Neuron (in vitro differentiated cells): ENCODE results near the gene MAP3K7CL.
"Not testable (repeated sequence)": the region's sequence is repeated elsewhere in the genome, so short reads cannot be mapped to it uniquely, and the experiment has no call there.

Experiments used
- H2AFZ ChIP-seq: one replicate; pipeline ENCODE4 v1.6.1; 2013; ENCODE audit warnings: low read depth, mild to moderate bottlenecking, inconsistent platforms, low read length, moderate library complexity
- H3K27me3 ChIP-seq: one replicate; pipeline ENCODE4 v1.6.1; 2013; ENCODE audit warnings: low read length; ENCODE audit not compliant: insufficient read depth
- H3K36me3 ChIP-seq: one replicate; pipeline ENCODE4 v1.6.1; 2013; ENCODE audit warnings: low read length; ENCODE audit not compliant: insufficient read depth
- H3K4me1 ChIP-seq: one replicate; pipeline ENCODE4 v1.6.1; 2013; ENCODE audit warnings: low read length; ENCODE audit not compliant: insufficient read depth
- H3K4me3 ChIP-seq: 2 replicates; pipeline ENCODE4 v1.5.1; 2013; ENCODE audit warnings: mild to moderate bottlenecking, low read length, moderate library complexity
- H3K9me3 ChIP-seq: one replicate; pipeline ENCODE4 v1.6.1; 2013; ENCODE audit warnings: low read length

Gene MAP3K7CL

GRCh38 chr21:29145852-29146453 is 15.5 kb downstream of the MAP3K7CL start:
- H3K4me1 ChIP-seq: no peaks in the 10 kb centered on the region
- no peak overlapping the region for H3K4me3 ChIP-seq

GRCh38 chr21:29146726-29147125 is 16.3 kb downstream of the MAP3K7CL start:
- Histone ChIP-seq H3K4me3 (no peak overlapping the region), H3K4me1 (no peaks in the 10 kb centered on the region), H3K36me3 (no peaks in the 10 kb centered on the region), H2AFZ (no peak overlapping the region), H3K27me3 (no peaks in the 10 kb centered on the region), H3K9me3 (no peaks in the 10 kb centered on the region)

More at GRCh38 chr21:29145852-29146453, 15.5 kb downstream of the MAP3K7CL start:
- H3K27me3 ChIP-seq: no peaks in the 10 kb centered on the region
- H3K9me3 ChIP-seq: no peaks in the 10 kb centered on the region
- H3K36me3 ChIP-seq: no peaks in the 10 kb centered on the region
- no peak overlapping the region for H2AFZ ChIP-seq

DNA sequence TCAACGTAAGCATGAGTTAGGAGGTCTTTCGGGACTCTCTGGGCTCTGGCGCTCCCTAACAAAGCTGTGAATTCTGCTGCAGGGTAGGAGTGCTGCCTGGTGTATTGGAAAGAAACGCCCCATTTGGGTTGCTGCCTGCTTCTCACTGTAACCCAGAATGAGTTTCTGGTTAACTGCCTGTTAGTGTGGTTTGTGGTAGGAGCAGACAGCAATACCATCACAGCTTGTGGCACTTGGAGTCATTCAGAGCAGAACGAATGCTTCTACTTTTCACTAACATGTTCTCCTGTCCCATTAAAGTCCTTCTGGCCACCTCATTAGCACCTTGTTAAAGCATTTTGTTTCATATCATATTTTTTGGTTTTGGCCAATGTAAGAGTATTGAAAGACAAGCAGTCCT is 18.1 kb downstream of the MAP3K7CL start:
- Histone ChIP-seq H2AFZ (no peak overlapping the region), H3K9me3 (no peaks in the 10 kb centered on the region), H3K4me3 (no peak overlapping the region), H3K27me3 (no peaks in the 10 kb centered on the region), H3K4me1 (no peaks in the 10 kb centered on the region), H3K36me3 (no peaks in the 10 kb centered on the region)

DNA sequence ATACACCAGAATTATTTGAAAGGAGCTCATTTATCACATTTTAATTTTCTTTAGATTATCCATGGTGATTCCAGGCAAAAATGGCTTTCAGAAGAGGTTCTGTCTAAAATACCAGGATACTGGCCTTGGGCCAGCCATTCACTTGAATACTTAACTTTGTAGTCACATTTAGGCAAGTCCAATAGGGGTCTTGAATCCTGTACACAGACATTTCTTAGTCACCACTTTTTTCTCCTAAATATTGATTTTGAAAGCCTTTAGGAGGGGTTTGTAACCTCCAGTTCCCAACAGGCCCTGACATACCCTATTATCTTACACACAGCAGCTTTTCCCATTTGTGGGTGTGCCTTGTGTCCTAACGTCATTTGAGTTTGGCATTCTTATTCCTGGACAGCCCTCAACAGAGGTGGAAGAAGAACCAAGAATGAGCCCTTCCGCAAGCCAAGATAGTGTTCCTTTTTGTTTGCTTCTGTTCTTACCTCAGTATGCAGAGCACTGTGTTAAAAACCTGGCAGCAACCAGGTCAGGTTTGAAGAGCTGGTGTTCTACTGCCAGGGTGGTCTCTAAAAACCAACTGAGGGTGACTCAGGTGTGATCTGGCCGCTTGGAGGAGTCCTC is 19.5 kb downstream of the MAP3K7CL start:
- no peaks in the 10 kb centered on the region for H3K4me1 ChIP-seq
- H2AFZ ChIP-seq: no peak overlapping the region
- H3K36me3 ChIP-seq: no peaks in the 10 kb centered on the region
- H3K9me3 ChIP-seq: no peaks in the 10 kb centered on the region
- no peak overlapping the region for H3K4me3 ChIP-seq
- no peaks in the 10 kb centered on the region for H3K27me3 ChIP-seq

DNA sequence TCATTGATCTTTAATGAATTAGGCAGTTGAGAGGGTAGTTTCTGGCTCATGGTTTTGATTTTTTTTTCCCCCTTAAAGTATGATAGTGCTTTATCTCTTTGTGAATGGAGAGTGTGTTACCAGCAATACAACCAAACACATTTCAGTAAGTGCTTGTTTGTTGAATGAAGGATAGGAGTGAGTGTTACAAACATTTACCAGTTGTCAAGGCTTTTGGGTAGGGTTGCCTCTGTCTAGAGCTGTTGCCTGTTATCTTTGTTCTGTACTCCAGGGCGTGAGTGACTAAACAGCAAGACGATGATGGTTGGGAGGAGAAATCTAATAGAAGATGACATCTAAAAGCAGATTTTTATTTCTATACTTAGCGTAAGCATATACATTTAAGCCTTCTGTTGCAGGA is 21.5 kb downstream of the MAP3K7CL start:
- no peak overlapping the region for H2AFZ ChIP-seq
- no peaks in the 10 kb centered on the region for H3K9me3 ChIP-seq
- H3K4me1 ChIP-seq: no peaks in the 10 kb centered on the region

DNA sequence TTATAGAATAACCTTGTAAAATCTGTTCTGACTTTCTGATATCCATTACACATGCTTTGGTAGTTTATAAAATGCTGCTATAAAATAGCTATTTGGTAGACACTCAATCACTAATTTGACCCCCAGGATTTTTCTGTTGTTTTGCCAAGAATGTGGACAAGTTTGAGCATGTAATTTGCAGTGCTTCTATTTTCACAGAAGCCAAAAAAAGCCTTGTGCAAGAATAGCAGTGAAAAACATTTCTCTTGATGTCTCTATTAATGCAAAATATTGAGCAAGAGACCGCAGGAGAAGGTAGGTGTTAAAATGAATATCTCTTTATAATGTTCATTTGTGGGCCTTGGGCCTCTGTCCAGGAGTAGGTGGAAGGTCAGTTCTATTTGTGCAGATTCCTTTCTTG is 22.5 kb downstream of the MAP3K7CL start:
- no peak overlapping the region for H3K4me3 ChIP-seq
- no peak overlapping the region for H2AFZ ChIP-seq
- H3K36me3 ChIP-seq: no peaks in the 10 kb centered on the region
- H3K9me3 ChIP-seq: no peaks in the 10 kb centered on the region
- peaks cover 10% of the 10 kb centered on the region for H3K27me3 ChIP-seq
- no peaks in the 10 kb centered on the region for H3K4me1 ChIP-seq

More for the DNA sequence above, 21.5 kb downstream of the MAP3K7CL start:
- Histone ChIP-seq H3K27me3 (peaks cover 10% of the 10 kb centered on the region), H3K36me3 (no peaks in the 10 kb centered on the region), H3K4me3 (no peak overlapping the region)

GRCh38 chr21:29154270-29154669 is 23.8 kb downstream of the MAP3K7CL start:
- H3K9me3 ChIP-seq: no peaks in the 10 kb centered on the region
- H3K27me3 ChIP-seq: peaks cover 10% of the 10 kb centered on the region
- no peak overlapping the region for H3K4me3 ChIP-seq
- no peaks in the 10 kb centered on the region for H3K36me3 ChIP-seq
- no peaks in the 10 kb centered on the region for H3K4me1 ChIP-seq
- no peak overlapping the region for H2AFZ ChIP-seq

GRCh38 chr21:29155118-29155932 is 24.9 kb downstream of the MAP3K7CL start:
- H3K27me3 ChIP-seq: peaks cover 10% of the 10 kb centered on the region
- no peak overlapping the region for H2AFZ ChIP-seq
- H3K36me3 ChIP-seq: no peaks in the 10 kb centered on the region
- no peak overlapping the region for H3K4me3 ChIP-seq
- no peaks in the 10 kb centered on the region for H3K4me1 ChIP-seq
- no peaks in the 10 kb centered on the region for H3K9me3 ChIP-seq

- H3K4me1 ChIP-seq: no peaks in the 10 kb centered on the region
- H2AFZ ChIP-seq: no peak overlapping the region
- no peaks in the 10 kb centered on the region for H3K9me3 ChIP-seq
- H3K36me3 ChIP-seq: no peaks in the 10 kb centered on the region
- H3K4me3 ChIP-seq: no peak overlapping the region
- peaks cover 10% of the 10 kb centered on the region for H3K27me3 ChIP-seq
These were observed 25.5 kb downstream of the MAP3K7CL start for GRCh38 chr21:29155933-29156260.

DNA sequence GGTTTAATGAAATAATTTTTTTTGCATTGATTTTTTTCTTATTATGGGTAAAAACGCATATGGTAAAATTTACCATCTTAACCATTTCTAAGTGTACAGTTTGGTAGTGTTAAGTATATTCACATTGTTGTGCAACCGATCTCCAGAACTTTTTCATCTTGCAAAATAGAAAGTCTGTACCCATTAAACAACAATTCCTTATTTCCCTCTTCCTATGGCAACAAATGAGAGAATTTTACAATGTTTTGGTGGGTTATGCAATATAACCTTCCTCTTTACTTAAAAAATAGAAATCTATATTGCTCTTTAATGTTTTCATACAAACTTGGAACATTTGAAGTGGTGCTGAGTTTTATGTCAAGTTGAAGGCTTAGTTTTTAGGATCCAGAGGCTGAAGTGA is 26.6 kb downstream of the MAP3K7CL start:
- Histone ChIP-seq H2AFZ (no peak overlapping the region), H3K4me3 (no peak overlapping the region), H3K9me3 (no peaks in the 10 kb centered on the region), H3K27me3 (peaks cover 10% of the 10 kb centered on the region), H3K4me1 (no peaks in the 10 kb centered on the region), H3K36me3 (no peaks in the 10 kb centered on the region)

- Histone ChIP-seq H3K36me3 (no peaks in the 10 kb centered on the region), H3K4me3 (no peak overlapping the region), H3K4me1 (no peaks in the 10 kb centered on the region), H2AFZ (no peak overlapping the region), H3K27me3 (peaks cover 10% of the 10 kb centered on the region), H3K9me3 (no peaks in the 10 kb centered on the region)
These were observed 29.4 kb downstream of the MAP3K7CL start for GRCh38 chr21:29159842-29160241.

- not testable (repeated sequence) for H3K27me3 ChIP-seq, H3K36me3 ChIP-seq, H3K9me3 ChIP-seq, H3K4me3 ChIP-seq, H3K4me1 ChIP-seq, H2AFZ ChIP-seq
These were observed 32.4 kb downstream of the MAP3K7CL start for GRCh38 chr21:29162825-29163224.

GRCh38 chr21:29163341-29164115 is 33.1 kb downstream of the MAP3K7CL start:
- Histone ChIP-seq H3K4me1 (no peaks in the 10 kb centered on the region), H3K4me3 (no peak overlapping the region), H3K9me3 (no peaks in the 10 kb centered on the region), H3K27me3 (no peaks in the 10 kb centered on the region), H2AFZ (no peak overlapping the region), H3K36me3 (no peaks in the 10 kb centered on the region)
